Fibroblast of lung (primary cell): ENCODE data around the gene TMUB1. TPM values are rescaled to one million over a fixed set of nuclear protein-coding genes. Genes with fewer than 3 reads are reported as not detected.
"Not testable (repeated sequence)": the region's sequence is repeated elsewhere in the genome, so short reads cannot be mapped to it uniquely, and the experiment has no call there.

Experiments
- DNase-seq, 2 donors: peaks; one replicate each; pipeline versions ENCODE4 v3.0.0 to v3.0.0-alpha.2; 2010; ENCODE audit warnings: low read depth in 2 of 2
- H2AFZ ChIP-seq: 2 replicates; pipeline ENCODE4 v1.5.1; 2012; ENCODE audit warnings: low read length, control low read depth, inconsistent platforms
- H3K27ac ChIP-seq: 2 replicates; pipeline ENCODE4 v1.5.1; 2011; ENCODE audit warnings: low read length, control low read depth; ENCODE audit not compliant: insufficient read depth
- H3K27me3 ChIP-seq: 2 replicates; pipeline ENCODE4 v1.5.1; 2011; ENCODE audit warnings: mild to moderate bottlenecking, low read length; ENCODE audit not compliant: control insufficient read depth, insufficient read depth
- H3K36me3 ChIP-seq: 2 replicates; pipeline ENCODE4 v1.5.1; 2011; ENCODE audit warnings: low read length; ENCODE audit not compliant: control insufficient read depth, insufficient read depth
- H3K4me1 ChIP-seq: 2 replicates; pipeline ENCODE4 v1.5.1; 2011; ENCODE audit warnings: low read length; ENCODE audit not compliant: control insufficient read depth, insufficient read depth; ENCODE audit errors: extremely low read depth
- H3K4me2 ChIP-seq: 2 replicates; pipeline ENCODE4 v1.5.1; 2011; ENCODE audit warnings: low read length, control low read depth; ENCODE audit not compliant: insufficient read depth; ENCODE audit errors: extremely low read depth
- H3K4me3 ChIP-seq, 4 experiments: fragments of 200-600 bp in 1 of 4; sonication (generic) in 1 of 4; replicated peaks in 1 of 4; 2 replicates each; pipeline ENCODE4 v1.5.1; 2011 to 2016; ENCODE audit warnings: low read length in 4 of 4, low read depth in 3 of 4, mild to moderate bottlenecking in 3 of 4, control low read depth in 2 of 4, inconsistent platforms in 1 of 4, mixed read lengths in 1 of 4; ENCODE audit not compliant: insufficient read depth in 1 of 4; ENCODE audit errors: control extremely low read depth in 1 of 4
- H3K79me2 ChIP-seq: 2 replicates; pipeline ENCODE4 v1.5.1; 2012; ENCODE audit warnings: mild to moderate bottlenecking, low read length, inconsistent platforms; ENCODE audit not compliant: control insufficient read depth, insufficient read depth
- H3K9ac ChIP-seq: 2 replicates; pipeline ENCODE4 v1.5.1; 2011; ENCODE audit warnings: mild to moderate bottlenecking, low read length, control low read depth; ENCODE audit not compliant: insufficient read depth
- H3K9me3 ChIP-seq: 2 replicates; pipeline ENCODE4 v1.5.1; 2012; ENCODE audit warnings: low read depth, low read length; ENCODE audit not compliant: control insufficient read depth, insufficient read depth
- H4K20me1 ChIP-seq: 2 replicates; pipeline ENCODE4 v1.5.1; 2011; ENCODE audit warnings: low read length; ENCODE audit not compliant: control insufficient read depth, insufficient read depth; ENCODE audit errors: extremely low read depth
- EZH2 ChIP-seq: IDR thresholded peaks from 2 replicates; pipeline ENCODE4 v1.5.1; 2012; ENCODE audit warnings: low read length, control low read depth, mild to moderate bottlenecking; ENCODE audit errors: missing control alignments
- polyA plus RNA-seq, 2 donors: library from polyadenylated mRNA; depleted of rRNA in 1 of 2; stranded (reverse) in 1 of 2; unstranded in 1 of 2; fragments of >200 nt; gene quantifications; 2 replicates each; pipeline ENCODE4 v1.2.1, GENCODE V29; 2011 to 2012; ENCODE audit warnings: missing spikeins in 1 of 2
- total RNA-seq: library from RNA; depleted of rRNA; stranded (reverse); fragments of >200 nt; gene quantifications from 2 replicates; pipeline ENCODE4 v1.2.1, GENCODE V29; 2014
- TF ChIP-seq, protein P1 (sequence below), 2 donors: IDR thresholded peaks in 1 of 2; conservative IDR thresholded peaks in 1 of 2; 1 replicate in 1 of 2; 2 replicates in 1 of 2; pipeline ENCODE4 v1.5.1; 2011 to 2012; ENCODE audit warnings: low read length in 2 of 2, control low read depth in 1 of 2, inconsistent platforms in 1 of 2, low read depth in 1 of 2, mild to moderate bottlenecking in 1 of 2

TMUB1 gene
- total and polyA plus RNA-seq, 2 donors (not counting 1 experiment from before 2014, with no cell fraction given): 11.9 to 20.3 TPM

- DNase-seq: no peak
- Histone ChIP-seq H3K27ac (no peak overlapping the region), H3K79me2 (no peaks in the 10 kb centered on the region), H3K27me3 (no peaks in the 10 kb centered on the region), H3K4me1 (peaks cover 14% of the 10 kb centered on the region), H3K36me3 (peaks cover 3% of the 10 kb centered on the region), H3K9ac (no peak overlapping the region), H2AFZ (no peak overlapping the region), H3K4me3 (no peak overlapping the region), H4K20me1 (no peaks in the 10 kb centered on the region), H3K4me2 (no peak overlapping the region), H3K9me3 (no peaks in the 10 kb centered on the region)
- no peak for TF ChIP-seq EZH2
- TF ChIP-seq, protein P1, sequence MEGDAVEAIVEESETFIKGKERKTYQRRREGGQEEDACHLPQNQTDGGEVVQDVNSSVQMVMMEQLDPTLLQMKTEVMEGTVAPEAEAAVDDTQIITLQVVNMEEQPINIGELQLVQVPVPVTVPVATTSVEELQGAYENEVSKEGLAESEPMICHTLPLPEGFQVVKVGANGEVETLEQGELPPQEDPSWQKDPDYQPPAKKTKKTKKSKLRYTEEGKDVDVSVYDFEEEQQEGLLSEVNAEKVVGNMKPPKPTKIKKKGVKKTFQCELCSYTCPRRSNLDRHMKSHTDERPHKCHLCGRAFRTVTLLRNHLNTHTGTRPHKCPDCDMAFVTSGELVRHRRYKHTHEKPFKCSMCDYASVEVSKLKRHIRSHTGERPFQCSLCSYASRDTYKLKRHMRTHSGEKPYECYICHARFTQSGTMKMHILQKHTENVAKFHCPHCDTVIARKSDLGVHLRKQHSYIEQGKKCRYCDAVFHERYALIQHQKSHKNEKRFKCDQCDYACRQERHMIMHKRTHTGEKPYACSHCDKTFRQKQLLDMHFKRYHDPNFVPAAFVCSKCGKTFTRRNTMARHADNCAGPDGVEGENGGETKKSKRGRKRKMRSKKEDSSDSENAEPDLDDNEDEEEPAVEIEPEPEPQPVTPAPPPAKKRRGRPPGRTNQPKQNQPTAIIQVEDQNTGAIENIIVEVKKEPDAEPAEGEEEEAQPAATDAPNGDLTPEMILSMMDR (conservative IDR thresholded peaks at IDR 0.05 in 1 of 2, IDR thresholded peaks at IDR 0.05 in 1 of 2; ENCODE audit: low read depth in 1 of 2, low read length in 2 of 2): no peak
Observed at GRCh38 chr7:151043959-151044358, 39.3 kb downstream of the TMUB1 start.

DNA sequence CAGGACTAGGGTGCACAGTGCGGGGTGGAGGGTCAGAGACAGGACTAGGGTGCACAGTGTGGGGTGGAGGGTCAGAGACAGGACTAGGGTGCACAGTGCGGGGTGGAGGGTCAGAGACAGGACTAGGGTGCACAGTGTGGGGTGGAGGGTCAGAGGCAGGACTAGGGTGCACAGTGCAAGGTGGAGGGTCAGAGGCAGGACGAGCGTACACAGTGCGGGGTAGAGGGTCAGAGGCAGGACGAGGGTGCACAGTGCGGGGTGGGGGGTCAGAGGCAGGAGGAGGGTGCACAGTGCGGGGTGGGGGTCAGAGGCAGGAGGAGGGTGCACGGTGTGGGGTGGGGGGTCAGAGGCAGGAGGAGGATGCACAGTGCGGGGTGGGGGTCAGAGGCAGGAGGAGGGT, 39.8 kb downstream of the TMUB1 start:
- not testable (repeated sequence) for H2AFZ ChIP-seq, H3K9ac ChIP-seq, H3K4me2 ChIP-seq, H3K9me3 ChIP-seq, H3K36me3 ChIP-seq, DNase-seq, H3K4me3 ChIP-seq, H4K20me1 ChIP-seq, H3K27ac ChIP-seq, H3K79me2 ChIP-seq, H3K27me3 ChIP-seq
- H3K4me1 ChIP-seq: peaks cover 19% of the 10 kb centered on the region

- Histone ChIP-seq H3K9ac (no peak overlapping the region), H3K4me3 (no peak overlapping the region), H3K27ac (no peak overlapping the region), H3K4me1 (peaks cover 20% of the 10 kb centered on the region), H3K9me3 (no peaks in the 10 kb centered on the region), H3K79me2 (no peaks in the 10 kb centered on the region), H3K27me3 (no peaks in the 10 kb centered on the region), H2AFZ (no peak overlapping the region), H4K20me1 (no peaks in the 10 kb centered on the region), H3K4me2 (no peak overlapping the region), H3K36me3 (peaks cover 14% of the 10 kb centered on the region)
- TF ChIP-seq, protein P1 (conservative IDR thresholded peaks at IDR 0.05 in 1 of 2, IDR thresholded peaks at IDR 0.05 in 1 of 2; ENCODE audit: low read depth in 1 of 2, low read length in 2 of 2): no peak
- no peak for TF ChIP-seq EZH2
- DNase-seq: no peak
Observed at GRCh38 chr7:151040616-151041375, 42.5 kb downstream of the TMUB1 start.
